Esophagus squamous epithelium (tissue), 5 donors: Measurements from ENCODE around the gene LMAN2L. TPM values are rescaled to one million over a fixed set of nuclear protein-coding genes. Genes with fewer than 3 reads are reported as not detected.

Source experiments
- DNase-seq: peaks from one replicate; lab custom pipeline; 2025; lab: John Stamatoyannopoulos, UW
- H3K27ac ChIP-seq, 4 donors: fragments of 200-600 bp; sonication (generic); one replicate each; pipeline ENCODE4 v1.5.1; 2016 to 2019; ENCODE audit warnings: mild to moderate bottlenecking in 1 of 4
- H3K27me3 ChIP-seq, 4 donors: fragments of 200-600 bp; sonication (generic); 1 replicate in 3 of 4; 2 replicates in 1 of 4; pipeline versions ENCODE4 v1.5.1 to v1.6.0; 2017 to 2021; ENCODE audit warnings: antibody characterized with exemption in 1 of 4
- H3K36me3 ChIP-seq, 3 donors: fragments of 200-600 bp; sonication (generic); one replicate each; pipeline ENCODE4 v1.5.1; 2016 to 2019
- H3K4me1 ChIP-seq, 3 donors: fragments of 200-600 bp; sonication (generic); one replicate each; pipeline ENCODE4 v1.5.1; 2017 to 2019
- H3K4me3 ChIP-seq, 4 donors: fragments of 200-600 bp; sonication (generic); 1 replicate in 3 of 4; 2 replicates in 1 of 4; pipeline ENCODE4 v1.5.1; 2016 to 2019; ENCODE audit warnings: mild to moderate bottlenecking in 2 of 4, moderate library complexity in 1 of 4
- H3K9me3 ChIP-seq, 3 donors: fragments of 200-600 bp; sonication (generic); one replicate each; pipeline ENCODE4 v1.5.1; 2016 to 2019
- POLR2A ChIP-seq, 4 donors: fragments of 450-650 bp; IDR thresholded peaks; one replicate each; pipeline ENCODE4 v1.6.1; 2017; ENCODE audit warnings: antibody characterized with exemption in 4 of 4, mild to moderate bottlenecking in 4 of 4, moderate library complexity in 3 of 4
- WGBS, 2 donors: methylation state at CpG; one replicate each; pipeline ENCODE4 v1.1.5; 2018; 5-methylcytosine and 5-hydroxymethylcytosine counted together
- intact Hi-C: fragments of 100-400 bp; cut with DNase I; formaldehyde crosslinking; loops from one replicate; pipeline ENCODE4 v1.15.0; 2022
- total RNA-seq, 4 donors: library from RNA; depleted of rRNA; stranded (reverse); fragments of >200 nt; gene quantifications; one replicate each; pipeline ENCODE4 v1.1.0, GENCODE V29; 2016
- TF ChIP-seq, protein P1 (sequence below), 6 experiments: fragments of 450-650 bp in 4 of 6; fragments of 200-600 bp in 2 of 6; sonication (generic) in 2 of 6; IDR thresholded peaks; one replicate each; pipeline ENCODE4 v1.5.1; 2016 to 2019; ENCODE audit warnings: antibody characterized with exemption in 6 of 6, mild to moderate bottlenecking in 4 of 6, moderate library complexity in 4 of 6
- donor health status: DM: yes; HTN: yes; CAD: no.

The LMAN2L gene
- total RNA-seq, 4 donors from 2014 or later = 7.4 to 12.6 (median 10.5) TPM

DNA sequence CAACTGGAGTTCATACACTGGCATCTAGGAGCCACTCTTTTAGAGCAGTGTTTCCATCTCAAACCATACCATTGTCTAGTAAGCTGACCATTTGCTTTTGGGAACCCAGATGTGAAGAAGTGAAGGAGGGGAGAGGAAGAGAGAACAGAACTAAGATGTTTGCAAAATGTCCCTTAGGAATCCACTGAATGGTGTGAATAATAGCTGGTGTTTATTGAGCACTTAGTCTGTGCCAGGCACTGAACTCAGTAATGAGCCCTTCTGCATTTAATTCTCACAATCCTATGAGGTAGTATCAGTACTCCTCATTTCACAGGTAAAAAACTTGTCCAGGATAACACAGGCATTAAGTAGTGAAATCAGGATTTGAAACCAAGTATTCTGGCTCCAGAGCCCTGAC, 23.5 kb downstream of the LMAN2L start:
- Histone ChIP-seq H3K4me3 (no peak overlapping the region), H3K9me3 (no peaks in the 10 kb centered on the region), H3K27ac (no peak overlapping the region), H3K27me3 (no peaks in the 10 kb centered on the region), H3K4me1 (no peaks in the 10 kb centered on the region), H3K36me3 (peaks cover 0 to 85% (median under 1%) of the 10 kb centered on the region in 3 donors)
- intact Hi-C loops = no loop called here
- DNase-seq = no peak
- TF ChIP-seq POLR2A (IDR thresholded peaks at IDR 0.05) = no peak
- TF ChIP-seq, protein P1, sequence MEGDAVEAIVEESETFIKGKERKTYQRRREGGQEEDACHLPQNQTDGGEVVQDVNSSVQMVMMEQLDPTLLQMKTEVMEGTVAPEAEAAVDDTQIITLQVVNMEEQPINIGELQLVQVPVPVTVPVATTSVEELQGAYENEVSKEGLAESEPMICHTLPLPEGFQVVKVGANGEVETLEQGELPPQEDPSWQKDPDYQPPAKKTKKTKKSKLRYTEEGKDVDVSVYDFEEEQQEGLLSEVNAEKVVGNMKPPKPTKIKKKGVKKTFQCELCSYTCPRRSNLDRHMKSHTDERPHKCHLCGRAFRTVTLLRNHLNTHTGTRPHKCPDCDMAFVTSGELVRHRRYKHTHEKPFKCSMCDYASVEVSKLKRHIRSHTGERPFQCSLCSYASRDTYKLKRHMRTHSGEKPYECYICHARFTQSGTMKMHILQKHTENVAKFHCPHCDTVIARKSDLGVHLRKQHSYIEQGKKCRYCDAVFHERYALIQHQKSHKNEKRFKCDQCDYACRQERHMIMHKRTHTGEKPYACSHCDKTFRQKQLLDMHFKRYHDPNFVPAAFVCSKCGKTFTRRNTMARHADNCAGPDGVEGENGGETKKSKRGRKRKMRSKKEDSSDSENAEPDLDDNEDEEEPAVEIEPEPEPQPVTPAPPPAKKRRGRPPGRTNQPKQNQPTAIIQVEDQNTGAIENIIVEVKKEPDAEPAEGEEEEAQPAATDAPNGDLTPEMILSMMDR (IDR thresholded peaks at IDR 0.05) = no peak

- no peak for DNase-seq
- no peak for TF ChIP-seq POLR2A (IDR thresholded peaks at IDR 0.05)
- TF ChIP-seq, protein P1 (IDR thresholded peaks at IDR 0.05) = no peak
- H3K36me3 ChIP-seq = peaks cover 4 to 91% (median 7%) of the 10 kb centered on the region in 3 donors
- H3K27me3 ChIP-seq = no peaks in the 10 kb centered on the region
- WGBS, 2 donors = 84 to 89% methylated on average over 5 of the region's 5 CpGs
- no peak overlapping the region for H3K27ac ChIP-seq
- H3K4me3 ChIP-seq = no peak overlapping the region
- intact Hi-C loops = no loop called here
- H3K4me1 ChIP-seq = no peaks in the 10 kb centered on the region
- H3K9me3 ChIP-seq = no peaks in the 10 kb centered on the region
Observed at GRCh38 chr2:96715658-96716057, 24.2 kb downstream of the LMAN2L start.

DNA sequence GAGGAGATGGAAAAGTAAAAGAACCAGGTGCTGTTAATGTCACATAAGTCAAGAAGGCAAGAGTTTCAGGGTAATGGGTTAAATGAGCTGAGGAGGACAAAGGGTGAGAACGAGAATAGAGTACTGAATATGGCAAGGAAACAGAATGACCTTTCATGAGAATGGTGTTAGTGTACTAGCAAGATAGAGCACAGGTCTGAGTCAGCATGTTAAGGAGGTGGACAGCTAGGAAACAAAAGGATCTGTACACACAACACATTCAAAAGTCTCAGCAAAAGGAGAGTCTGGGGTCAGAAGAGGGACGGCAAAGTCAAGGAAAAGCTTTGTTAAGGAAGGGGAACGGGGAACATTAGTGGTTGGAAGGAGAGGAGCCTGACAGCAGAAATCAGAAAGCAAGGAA, 28.9 kb downstream of the LMAN2L start:
- H3K27me3 ChIP-seq = no peaks in the 10 kb centered on the region
- H3K4me1 ChIP-seq = no peaks in the 10 kb centered on the region
- 86 to 88% methylated on average over 3 of the region's 3 CpGs for WGBS, 2 donors
- H3K4me3 ChIP-seq = no peak overlapping the region
- no peak for DNase-seq
- intact Hi-C loops = no loop called here
- no peaks in the 10 kb centered on the region for H3K9me3 ChIP-seq
- no peak overlapping the region for H3K27ac ChIP-seq
- H3K36me3 ChIP-seq = peaks cover 27 to 93% (median 28%) of the 10 kb centered on the region in 3 donors
- no peak for TF ChIP-seq POLR2A (IDR thresholded peaks at IDR 0.05)
- TF ChIP-seq, protein P1 (IDR thresholded peaks at IDR 0.05) = no peak

- TF ChIP-seq, protein P1 (IDR thresholded peaks at IDR 0.05) = no peak
- TF ChIP-seq POLR2A (IDR thresholded peaks at IDR 0.05) = no peak
- no peak for DNase-seq
- Histone ChIP-seq H3K36me3 (peaks cover 16 to 74% (median 17%) of the 10 kb centered on the region in 3 donors), H3K4me3 (no peak overlapping the region), H3K27me3 (no peaks in the 10 kb centered on the region), H3K27ac (no peak overlapping the region), H3K9me3 (no peaks in the 10 kb centered on the region), H3K4me1 (peaks cover 5 to 10% (median 6%) of the 10 kb centered on the region in 3 donors)
- intact Hi-C loops = no loop called here
- 89 to 96% methylated on average over 6 to 9 of the region's 16 CpGs for WGBS, 2 donors
Observed at GRCh38 chr2:96703021-96703751, 36.7 kb downstream of the LMAN2L start.

- TF ChIP-seq, protein P1 (IDR thresholded peaks at IDR 0.05) = no peak
- no peak for TF ChIP-seq POLR2A (IDR thresholded peaks at IDR 0.05)
- no peak for DNase-seq
- intact Hi-C loops = no loop called here
- no peak overlapping the region for H3K27ac ChIP-seq
- H3K36me3 ChIP-seq = peaks cover 12 to 65% (median 16%) of the 10 kb centered on the region in 3 donors
- 67 to 86% methylated on average over 6 to 7 of the region's 17 CpGs for WGBS, 2 donors
- no peaks in the 10 kb centered on the region for H3K27me3 ChIP-seq
- H3K9me3 ChIP-seq = no peaks in the 10 kb centered on the region
- H3K4me1 ChIP-seq = peaks cover 13 to 19% (median 15%) of the 10 kb centered on the region in 3 donors
- H3K4me3 ChIP-seq = no peak overlapping the region
Observed at GRCh38 chr2:96702098-96702785, 37.6 kb downstream of the LMAN2L start.
